RWPE1 (cell line): ENCODE measurements around the gene KCNK10.

Source experiments
- CTCF ChIA-PET: fragments of 350-600 bp; sonication (Branson Sonifier 250); formaldehyde crosslinking; extraction: SDS; loops from one replicate; lab custom pipeline; 2021; lab: Yijun Ruan, JAX
- POLR2A ChIA-PET: fragments of 400-600 bp; formaldehyde crosslinking; extraction: SDS; loops from one replicate; lab custom pipeline; 2020; ENCODE audit warnings: antibody characterized with exemption; ENCODE audit not compliant: low non-redundant PET; lab: Yijun Ruan, JAX
- DNase-seq: peaks from one replicate; pipeline ENCODE4 v3.0.0; 2012; ENCODE audit warnings: low spot score
- H3K27ac ChIP-seq: fragments of 450-650 bp; 2 replicates; pipeline ENCODE4 v1.5.1; 2017
- CTCF ChIP-seq: fragments of 450-650 bp; conservative IDR thresholded peaks from 2 replicates; pipeline ENCODE4 v1.5.1; 2017; ENCODE audit warnings: low read depth, mild to moderate bottlenecking

Gene KCNK10

GRCh38 chr14:88311780-88312179, 11.3 kb downstream of the KCNK10 start:
- H3K27ac ChIP-seq, result no peak overlapping the region
- TF ChIP-seq CTCF, result no peak
- no peak for DNase-seq
- CTCF ChIA-PET, result no interaction called here
- POLR2A ChIA-PET, result no interaction called here

GRCh38 chr14:88310449-88310848, 12.6 kb downstream of the KCNK10 start:
- ChIA-PET CTCF (interaction anchor here (0.8 kb wide), 1 partner anchor 121 kb away, joined by 3 read pairs; no protein-coding TSS in a partner anchor), POLR2A (no interaction called here)

GRCh38 chr14:88310021-88310420, 13.0 kb downstream of the KCNK10 start:
- POLR2A ChIA-PET, result no interaction called here
- CTCF ChIA-PET, result interaction anchor here (0.8 kb wide), 1 partner anchor 120 kb away, joined by 3 read pairs; no protein-coding TSS in a partner anchor
- DNase-seq, result no peak
- no peak overlapping the region for H3K27ac ChIP-seq
- TF ChIP-seq CTCF, result no peak

More at GRCh38 chr14:88310449-88310848, 12.6 kb downstream of the KCNK10 start:
- no peak overlapping the region for H3K27ac ChIP-seq
- TF ChIP-seq CTCF, result no peak
- no peak for DNase-seq

GRCh38 chr14:88305528-88306322, 17.3 kb downstream of the KCNK10 start:
- CTCF ChIA-PET, result no interaction called here

GRCh38 chr14:88303041-88303440, 20.0 kb downstream of the KCNK10 start:
- no peak for TF ChIP-seq CTCF
- no peak overlapping the region for H3K27ac ChIP-seq
- DNase-seq, result no peak
- ChIA-PET POLR2A (no interaction called here), CTCF (no interaction called here)

More at GRCh38 chr14:88305528-88306322, 17.3 kb downstream of the KCNK10 start:
- no peak overlapping the region for H3K27ac ChIP-seq
- TF ChIP-seq CTCF, result no peak
- DNase-seq, result no peak
- POLR2A ChIA-PET, result no interaction called here

GRCh38 chr14:88301381-88301780, 21.7 kb downstream of the KCNK10 start:
- no peak for TF ChIP-seq CTCF
- H3K27ac ChIP-seq, result no peak overlapping the region
- DNase-seq, result no peak
- CTCF ChIA-PET, result no interaction called here
- POLR2A ChIA-PET, result no interaction called here
